Middle frontal gyrus (tissue), 1 donor: Measurements from ENCODE around the gene GINS2.

Experiments used
- DNase-seq: peaks from one replicate; pipeline ENCODE4 v3.0.0-alpha.2; 2015; ENCODE audit warnings: low spot score; ENCODE audit errors: extremely low spot score

Gene GINS2

GRCh38 chr16:85641776-85642176 is 47.0 kb downstream of the GINS2 start:
- no peak for DNase-seq

- DNase-seq: no peak
Observed at GRCh38 chr16:85641305-85641704, 47.4 kb downstream of the GINS2 start.

GRCh38 chr16:85640585-85640984 is 48.2 kb downstream of the GINS2 start:
- no peak for DNase-seq

- no peak for DNase-seq
Observed at GRCh38 chr16:85640254-85640558, 48.5 kb downstream of the GINS2 start.

- DNase-seq: peak; percentile 49
Observed at GRCh38 chr16:85639529-85640253, 49.1 kb downstream of the GINS2 start.

- no peak for DNase-seq
Observed at GRCh38 chr16:85638695-85639409, 49.9 kb downstream of the GINS2 start.

GRCh38 chr16:85637808-85638647 is 50.7 kb downstream of the GINS2 start:
- no peak for DNase-seq

GRCh38 chr16:85637061-85637807 is 51.5 kb downstream of the GINS2 start:
- no peak for DNase-seq

- DNase-seq: no peak
Observed at GRCh38 chr16:85636234-85636812, 52.4 kb downstream of the GINS2 start.

- DNase-seq: no peak
Observed at GRCh38 chr16:85635545-85636140, 53.1 kb downstream of the GINS2 start.

GRCh38 chr16:85634747-85635544 is 53.8 kb downstream of the GINS2 start:
- DNase-seq: no peak

- DNase-seq: no peak
Observed at GRCh38 chr16:85633888-85634287, 54.9 kb downstream of the GINS2 start.

- DNase-seq: no peak
Observed at GRCh38 chr16:85633438-85633743, 55.4 kb downstream of the GINS2 start.

GRCh38 chr16:85632709-85633437 is 55.9 kb downstream of the GINS2 start:
- DNase-seq: no peak

GRCh38 chr16:85631802-85632393 is 56.9 kb downstream of the GINS2 start:
- DNase-seq: no peak

- no peak for DNase-seq
Observed at GRCh38 chr16:85631230-85631629, 57.5 kb downstream of the GINS2 start.

- DNase-seq: no peak
Observed at GRCh38 chr16:85629853-85630252, 58.9 kb downstream of the GINS2 start.

- DNase-seq: no peak
Observed at GRCh38 chr16:85629326-85629725, 59.4 kb downstream of the GINS2 start.

- DNase-seq: no peak
Observed at GRCh38 chr16:85628645-85629044, 60.1 kb downstream of the GINS2 start.
